PC-3 (cell line): ENCODE results near the gene CCNQ. TPM values are rescaled to one million over a fixed set of nuclear protein-coding genes. Genes with fewer than 3 reads are reported as not detected.

Experiments
- ATAC-seq: fragments of 200-7000 bp; cut with Tn5 transposase; 2 replicates; pipeline ENCODE4 v1.9.1; 2020; ENCODE audit warnings: mild to moderate bottlenecking, moderate library complexity
- BruUV-seq: library from RNA; stranded (reverse); fragments of 400-500 nt; replicated peaks from 2 replicates; lab custom pipeline; 2021; lab: Mats Ljungman, UMichigan
- CTCF ChIA-PET: fragments of 300-600 bp; sonication (Branson Sonifier 250); formaldehyde crosslinking; loops from one replicate; lab custom pipeline; 2022; ENCODE audit warnings: antibody characterized with exemption; lab: Charles Lee
- POLR2A ChIA-PET: fragments of 300-600 bp; sonication (Branson Sonifier 250); formaldehyde crosslinking; loops from one replicate; lab custom pipeline; 2022; ENCODE audit warnings: antibody characterized with exemption; ENCODE audit not compliant: unreplicated experiment; lab: Charles Lee
- DNase-seq: peaks from one replicate; pipeline ENCODE4 v3.0.0-alpha.2; 2015
- H2AFZ ChIP-seq: fragments of 300-600 bp; sonication (generic); 2 replicates; pipeline ENCODE4 v1.6.0; 2016; ENCODE audit warnings: antibody characterized with exemption, low read length
- H3F3A ChIP-seq: fragments of 300-600 bp; sonication (generic); one replicate; pipeline ENCODE4 v1.6.0; 2017; ENCODE audit warnings: antibody characterized with exemption, low read length, control low read depth, mild to moderate bottlenecking; ENCODE audit not compliant: unreplicated experiment
- H3K27ac ChIP-seq: fragments of 300-600 bp; sonication (generic); 2 replicates; pipeline ENCODE4 v1.5.1; 2016; ENCODE audit warnings: mild to moderate bottlenecking, low read length
- H3K27me3 ChIP-seq: fragments of 300-600 bp; sonication (generic); 2 replicates; pipeline ENCODE4 v1.6.1; 2016; ENCODE audit warnings: low read length, mixed read lengths
- H3K36me3 ChIP-seq: fragments of 300-600 bp; sonication (generic); 2 replicates; pipeline ENCODE4 v1.6.1; 2016; ENCODE audit warnings: low read depth, mixed run types, low read length, mixed read lengths
- H3K4me1 ChIP-seq: fragments of 300-600 bp; sonication (generic); 2 replicates; pipeline ENCODE4 v1.5.1; 2016; ENCODE audit warnings: low read length; ENCODE audit not compliant: insufficient read depth
- H3K4me2 ChIP-seq: fragments of 300-600 bp; sonication (generic); 2 replicates; pipeline ENCODE4 v1.6.0; 2016; ENCODE audit warnings: low read length
- H3K4me3 ChIP-seq: fragments of 300-600 bp; sonication (generic); 2 replicates; pipeline ENCODE4 v1.5.1; 2016; ENCODE audit warnings: mild to moderate bottlenecking, low read length, mixed read lengths
- H3K79me2 ChIP-seq: fragments of 300-600 bp; sonication (generic); 2 replicates; pipeline ENCODE4 v1.6.1; 2017; ENCODE audit warnings: low read length, mixed read lengths
- H3K9ac ChIP-seq: fragments of 300-600 bp; sonication (generic); 2 replicates; pipeline ENCODE4 v1.6.0; 2016; ENCODE audit warnings: mild to moderate bottlenecking, low read length
- H3K9me2 ChIP-seq: fragments of 300-600 bp; sonication (generic); replicated peaks from 2 replicates; pipeline ENCODE4 v1.6.1; 2016; ENCODE audit warnings: mixed run types, low read length, mixed read lengths
- H3K9me3 ChIP-seq: fragments of 300-600 bp; sonication (generic); 2 replicates; pipeline ENCODE4 v1.6.1; 2016; ENCODE audit warnings: low read length, mixed read lengths
- H4K20me1 ChIP-seq: fragments of 300-600 bp; sonication (generic); 2 replicates; pipeline ENCODE4 v1.6.1; 2016; ENCODE audit warnings: low read length, mixed read lengths
- CTCF ChIP-seq: fragments of 300-600 bp; sonication (generic); conservative IDR thresholded peaks from 2 replicates; pipeline ENCODE4 v1.5.1; 2017; ENCODE audit warnings: antibody characterized with exemption, low read depth, mild to moderate bottlenecking, low read length
- EZH2 ChIP-seq: fragments of 300-600 bp; sonication (generic); IDR thresholded peaks from one replicate; pipeline ENCODE4 v1.6.1; 2017; ENCODE audit warnings: antibody characterized with exemption, mild to moderate bottlenecking, low read length; ENCODE audit not compliant: unreplicated experiment
- EZH2phosphoT487 ChIP-seq: fragments of 300-600 bp; sonication (generic); IDR thresholded peaks from 2 replicates; pipeline ENCODE4 v1.6.1; 2018; ENCODE audit warnings: mild to moderate bottlenecking, antibody characterized with exemption, low read length, borderline replicate concordance
- intact Hi-C: fragments of 100-400 bp; cut with micrococcal nuclease; formaldehyde crosslinking; loops from 2 replicates; pipeline ENCODE4 v1.9.0; 2023
- total RNA-seq: library from RNA; depleted of rRNA; stranded (reverse); fragments of >200 nt; gene quantifications from 2 replicates; pipeline ENCODE4 v1.2.3, GENCODE V29; 2014

The CCNQ gene
- total RNA-seq, 1 experiment from 2014 or later, result 110 TPM

- Histone ChIP-seq H3K4me2 (no peak overlapping the region), H3K9ac (no peak overlapping the region), H3K4me1 (no peaks in the 10 kb centered on the region), H3K9me2 (no peaks in the 10 kb centered on the region), H3K79me2 (no peaks in the 10 kb centered on the region), H3K4me3 (no peak overlapping the region), H3F3A (no peaks in the 10 kb centered on the region), H2AFZ (no peak overlapping the region), H3K27ac (no peak overlapping the region), H3K9me3 (no peaks in the 10 kb centered on the region), H4K20me1 (no peaks in the 10 kb centered on the region), H3K27me3 (peaks cover 5% of the 10 kb centered on the region), H3K36me3 (no peaks in the 10 kb centered on the region)
- no peak for ATAC-seq
- TF ChIP-seq CTCF, result no peak
- no peak for TF ChIP-seq EZH2
- no peak for TF ChIP-seq EZH2phosphoT487
- DNase-seq, result no peak
- no TSS peak for BruUV-seq
- CTCF ChIA-PET, result no interaction called here
- POLR2A ChIA-PET, result no interaction called here
- intact Hi-C loops, result no loop called here
Observed at GRCh38 chrX:153638041-153638371, 39.1 kb upstream of the CCNQ start.

GRCh38 chrX:153637121-153638040, 38.4 kb upstream of the CCNQ start:
- Histone ChIP-seq H2AFZ (no peak overlapping the region), H3K9ac (no peak overlapping the region), H3K36me3 (no peaks in the 10 kb centered on the region), H3K27me3 (no peaks in the 10 kb centered on the region; the same call in 1 of the 2 replicates), H4K20me1 (no peaks in the 10 kb centered on the region), H3K4me1 (no peaks in the 10 kb centered on the region), H3K27ac (no peak overlapping the region), H3K9me3 (no peaks in the 10 kb centered on the region), H3F3A (no peaks in the 10 kb centered on the region), H3K4me3 (no peak overlapping the region), H3K79me2 (no peaks in the 10 kb centered on the region), H3K4me2 (no peak overlapping the region), H3K9me2 (no peaks in the 10 kb centered on the region)
- ATAC-seq (no peak), DNase-seq (no peak)
- ChIA-PET POLR2A (no interaction called here), CTCF (no interaction called here)
- intact Hi-C loops, result no loop called here
- no TSS peak for BruUV-seq
- TF ChIP-seq EZH2phosphoT487 (no peak), EZH2 (no peak), CTCF (no peak)

DNA sequence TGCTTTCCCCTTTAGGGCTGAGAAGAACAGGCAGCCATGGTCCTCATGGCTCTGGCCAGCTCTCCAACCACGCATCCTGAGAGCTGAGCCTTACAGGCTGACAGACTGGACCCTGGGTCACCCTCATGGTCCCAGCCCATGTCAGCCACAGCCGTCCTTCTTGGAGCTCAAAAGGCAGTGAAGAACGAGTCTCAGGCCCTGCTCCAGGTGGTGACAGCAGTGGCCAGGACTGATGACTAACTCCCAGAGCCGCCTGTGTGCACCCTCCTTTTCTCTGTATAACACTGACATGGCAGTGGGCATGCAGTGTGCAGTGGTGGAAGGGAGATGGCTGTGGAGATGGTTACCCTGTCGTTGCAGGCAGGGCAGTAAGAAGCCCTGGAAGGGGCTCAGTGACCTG, 37.8 kb upstream of the CCNQ start:
- 0 out of 2 replicates have a peak, but pooled peaks have one; percentile 24 for ATAC-seq
- H3K9me3 ChIP-seq, result no peaks in the 10 kb centered on the region
- no peak overlapping the region for H3K4me3 ChIP-seq
- no peak overlapping the region for H3K27ac ChIP-seq
- no peak for DNase-seq
- no peaks in the 10 kb centered on the region for H3K79me2 ChIP-seq
- ChIA-PET CTCF (no interaction called here), POLR2A (no interaction called here)
- intact Hi-C loops, result no loop called here
- no peak overlapping the region for H2AFZ ChIP-seq
- H3K27me3 ChIP-seq, result no peaks in the 10 kb centered on the region; the same call in 1 of the 2 replicates
- TF ChIP-seq EZH2, result no peak
- no peak for TF ChIP-seq CTCF
- no peak for TF ChIP-seq EZH2phosphoT487
- no TSS peak for BruUV-seq
- H3K36me3 ChIP-seq, result no peaks in the 10 kb centered on the region
- no peaks in the 10 kb centered on the region for H4K20me1 ChIP-seq
- H3K9ac ChIP-seq, result no peak overlapping the region
- H3K9me2 ChIP-seq, result no peaks in the 10 kb centered on the region
- no peaks in the 10 kb centered on the region for H3F3A ChIP-seq
- no peaks in the 10 kb centered on the region for H3K4me1 ChIP-seq
- H3K4me2 ChIP-seq, result no peak overlapping the region
